ENCODE data around the gene KCNMA1. TPM values are rescaled to one million over a fixed set of nuclear protein-coding genes. Genes with fewer than 3 reads are reported as not detected.
"Not testable (repeated sequence)": the region's sequence is repeated elsewhere in the genome, so short reads cannot be mapped to it uniquely, and the experiment has no call there.

Gene KCNMA1
- total RNA-seq, 2 experiments from 2014 or later: not detected

- no peaks in the 10 kb centered on the region for H3K27me3 Mint-ChIP-seq
- no peak overlapping the region for H3K27ac Mint-ChIP-seq
- no peak overlapping the region for H3K4me3 Mint-ChIP-seq
- no peaks in the 10 kb centered on the region for H3K9me3 Mint-ChIP-seq
- DNase-seq: peak; percentile 22
- CTCF ChIA-PET: no interaction called here
- H3K36me3 Mint-ChIP-seq: no peaks in the 10 kb centered on the region
- intact Hi-C loops (cut with micrococcal nuclease): no loop called here
- H3K4me1 Mint-ChIP-seq (ENCODE audit: low read depth): no peaks in the 10 kb centered on the region
- POLR2A ChIA-PET: no interaction called here
Measured at GRCh38 chr10:77582710-77583115, 54.9 kb downstream of the KCNMA1 start.

- CTCF ChIA-PET: no interaction called here
Measured at GRCh38 chr10:77581738-77582137, 55.9 kb downstream of the KCNMA1 start.

GRCh38 chr10:77580482-77580881 lies 57.1 kb downstream of the KCNMA1 start:
- intact Hi-C loops (cut with micrococcal nuclease): no loop called here
- Mint-ChIP-seq H3K9me3 (no peaks in the 10 kb centered on the region), H3K4me3 (no peak overlapping the region), H3K36me3 (no peaks in the 10 kb centered on the region), H3K4me1 (ENCODE audit: low read depth) (no peaks in the 10 kb centered on the region), H3K27me3 (no peaks in the 10 kb centered on the region), H3K27ac (no peak overlapping the region)
- ChIA-PET CTCF (no interaction called here), POLR2A (no interaction called here)
- DNase-seq: no peak

More at GRCh38 chr10:77581738-77582137, 55.9 kb downstream of the KCNMA1 start:
- Mint-ChIP-seq H3K36me3 (no peaks in the 10 kb centered on the region), H3K4me1 (ENCODE audit: low read depth) (no peaks in the 10 kb centered on the region), H3K9me3 (no peaks in the 10 kb centered on the region), H3K27ac (no peak overlapping the region), H3K4me3 (no peak overlapping the region), H3K27me3 (no peaks in the 10 kb centered on the region)
- POLR2A ChIA-PET: no interaction called here
- DNase-seq: no peak
- intact Hi-C loops (cut with micrococcal nuclease): no loop called here

- intact Hi-C loops (cut with micrococcal nuclease): no loop called here
- no peaks in the 10 kb centered on the region for H3K36me3 Mint-ChIP-seq
- no peaks in the 10 kb centered on the region for H3K27me3 Mint-ChIP-seq
- DNase-seq: no peak
- H3K4me3 Mint-ChIP-seq: no peak overlapping the region
- H3K27ac Mint-ChIP-seq: no peak overlapping the region
- no peaks in the 10 kb centered on the region for H3K4me1 Mint-ChIP-seq (ENCODE audit: low read depth)
- CTCF ChIA-PET: no interaction called here
- H3K9me3 Mint-ChIP-seq: no peaks in the 10 kb centered on the region
- POLR2A ChIA-PET: no interaction called here
Measured at GRCh38 chr10:77578583-77579227, 58.9 kb downstream of the KCNMA1 start.

GRCh38 chr10:77577666-77578229 lies 59.9 kb downstream of the KCNMA1 start:
- no peak overlapping the region for H3K27ac Mint-ChIP-seq
- CTCF ChIA-PET: no interaction called here
- H3K36me3 Mint-ChIP-seq: no peaks in the 10 kb centered on the region
- H3K4me3 Mint-ChIP-seq: no peak overlapping the region
- intact Hi-C loops (cut with micrococcal nuclease): no loop called here
- POLR2A ChIA-PET: no interaction called here
- no peaks in the 10 kb centered on the region for H3K4me1 Mint-ChIP-seq (ENCODE audit: low read depth)
- no peaks in the 10 kb centered on the region for H3K27me3 Mint-ChIP-seq
- H3K9me3 Mint-ChIP-seq: no peaks in the 10 kb centered on the region
- DNase-seq: no peak

- DNase-seq: no peak
- no peak overlapping the region for H3K27ac Mint-ChIP-seq
- no peaks in the 10 kb centered on the region for H3K4me1 Mint-ChIP-seq (ENCODE audit: low read depth)
- CTCF ChIA-PET: no interaction called here
- H3K36me3 Mint-ChIP-seq: no peaks in the 10 kb centered on the region
- H3K9me3 Mint-ChIP-seq: no peaks in the 10 kb centered on the region
- intact Hi-C loops (cut with micrococcal nuclease): no loop called here
- no peak overlapping the region for H3K4me3 Mint-ChIP-seq
- H3K27me3 Mint-ChIP-seq: no peaks in the 10 kb centered on the region
- POLR2A ChIA-PET: no interaction called here
Measured at GRCh38 chr10:77576444-77577032, 61.1 kb downstream of the KCNMA1 start.

GRCh38 chr10:77576007-77576367 lies 61.6 kb downstream of the KCNMA1 start:
- Mint-ChIP-seq H3K27ac (no peak overlapping the region), H3K36me3 (no peaks in the 10 kb centered on the region), H3K4me1 (ENCODE audit: low read depth) (no peaks in the 10 kb centered on the region), H3K27me3 (no peaks in the 10 kb centered on the region), H3K9me3 (no peaks in the 10 kb centered on the region), H3K4me3 (no peak overlapping the region)
- ChIA-PET CTCF (no interaction called here), POLR2A (no interaction called here)
- intact Hi-C loops (cut with micrococcal nuclease): no loop called here
- DNase-seq: no peak

- POLR2A ChIA-PET: no interaction called here
- H3K36me3 Mint-ChIP-seq: no peaks in the 10 kb centered on the region
- H3K9me3 Mint-ChIP-seq: no peaks in the 10 kb centered on the region
- no peak overlapping the region for H3K4me3 Mint-ChIP-seq
- intact Hi-C loops (cut with micrococcal nuclease): no loop called here
- no peak for DNase-seq
- H3K4me1 Mint-ChIP-seq (ENCODE audit: low read depth): no peaks in the 10 kb centered on the region
- H3K27me3 Mint-ChIP-seq: no peaks in the 10 kb centered on the region
- CTCF ChIA-PET: no interaction called here
- no peak overlapping the region for H3K27ac Mint-ChIP-seq
Measured at GRCh38 chr10:77575271-77576006, 62.2 kb downstream of the KCNMA1 start.

GRCh38 chr10:77574438-77574837 lies 63.2 kb downstream of the KCNMA1 start:
- Mint-ChIP-seq H3K27ac (no peak overlapping the region), H3K36me3 (no peaks in the 10 kb centered on the region), H3K4me1 (ENCODE audit: low read depth) (no peaks in the 10 kb centered on the region), H3K27me3 (no peaks in the 10 kb centered on the region), H3K4me3 (no peak overlapping the region), H3K9me3 (no peaks in the 10 kb centered on the region)
- intact Hi-C loops (cut with micrococcal nuclease): no loop called here
- CTCF ChIA-PET: no interaction called here
- POLR2A ChIA-PET: no interaction called here
- DNase-seq: no peak

GRCh38 chr10:77572520-77572919 lies 65.1 kb downstream of the KCNMA1 start:
- H3K36me3 Mint-ChIP-seq; intact Hi-C loops (cut with micrococcal nuclease); H3K9me3 Mint-ChIP-seq; H3K4me1 Mint-ChIP-seq (ENCODE audit: low read depth); CTCF ChIA-PET; H3K27ac Mint-ChIP-seq; POLR2A ChIA-PET; DNase-seq; H3K27me3 Mint-ChIP-seq; H3K4me3 Mint-ChIP-seq: not testable (repeated sequence)

GRCh38 chr10:77571490-77571889 lies 66.1 kb downstream of the KCNMA1 start:
- H3K36me3 Mint-ChIP-seq: no peaks in the 10 kb centered on the region
- no peak for DNase-seq
- intact Hi-C loops (cut with micrococcal nuclease): no loop called here
- H3K27me3 Mint-ChIP-seq: no peaks in the 10 kb centered on the region
- H3K4me1 Mint-ChIP-seq (ENCODE audit: low read depth): no peaks in the 10 kb centered on the region
- H3K9me3 Mint-ChIP-seq: no peaks in the 10 kb centered on the region
- H3K4me3 Mint-ChIP-seq: no peak overlapping the region
- ChIA-PET CTCF (no interaction called here), POLR2A (no interaction called here)
- H3K27ac Mint-ChIP-seq: no peak overlapping the region

- ChIA-PET CTCF (no interaction called here), POLR2A (no interaction called here)
- Mint-ChIP-seq H3K36me3 (no peaks in the 10 kb centered on the region), H3K27ac (no peak overlapping the region), H3K4me1 (ENCODE audit: low read depth) (no peaks in the 10 kb centered on the region), H3K27me3 (peaks cover 10% of the 10 kb centered on the region), H3K4me3 (no peak overlapping the region), H3K9me3 (no peaks in the 10 kb centered on the region)
- DNase-seq: no peak
- intact Hi-C loops (cut with micrococcal nuclease): no loop called here
Measured at GRCh38 chr10:77566914-77567566, 70.6 kb downstream of the KCNMA1 start.

Measured in activated CD4-positive, alpha-beta memory T cell treated with anti-CD3 and anti-CD28 coated beads for 36 hours (primary cell).